GM12878 (cell line): ENCODE measurements around the gene UFM1. TPM values are rescaled to one million over a fixed set of nuclear protein-coding genes. Genes with fewer than 3 reads are reported as not detected.

Source experiments
- ATAC-seq: fragments of 200-7000 bp; cut with Tn5 transposase; 3 replicates; pipeline ENCODE4 v1.9.1; 2020; ENCODE audit warnings: mild to moderate bottlenecking, moderate library complexity
- BruUV-seq: library from RNA; stranded (reverse); fragments of 400-500 nt; replicated peaks from 2 replicates; lab custom pipeline; 2021; lab: Mats Ljungman, UMichigan
- CTCF ChIA-PET: fragments of 300-600 bp; sonication (Branson Sonifier 250); formaldehyde crosslinking; extraction: SDS; loops from one replicate; lab custom pipeline; 2021; ENCODE audit warnings: inconsistent platforms; lab: Yijun Ruan, JAX
- POLR2A ChIA-PET: fragments of 350-600 bp; formaldehyde crosslinking; extraction: SDS; loops from one replicate; lab custom pipeline; 2021; ENCODE audit warnings: inconsistent platforms; lab: Charles Lee
- RAD21 ChIA-PET: fragments of 300-600 bp; sonication (Branson Sonifier 250); formaldehyde crosslinking; loops from one replicate; lab custom pipeline; 2023; ENCODE audit warnings: antibody characterized with exemption; ENCODE audit not compliant: unreplicated experiment; lab: Charles Lee
- SMC1A ChIA-PET: fragments of 300-600 bp; sonication (Branson Sonifier 250); formaldehyde crosslinking; loops from one replicate; lab custom pipeline; 2023; ENCODE audit not compliant: unreplicated experiment, uncharacterized antibody; lab: Charles Lee
- DNase-seq: peaks from one replicate; pipeline ENCODE4 v3.0.0-alpha.2; 2011; ENCODE audit warnings: low read depth, low spot score
- FAIRE-seq: peaks from 3 replicates; lab custom pipeline; 2011; peaks lifted over from hg19 to GRCh38; lab: Jason Lieb, UNC
- H2AFZ ChIP-seq: 2 replicates; pipeline ENCODE4 v1.6.0; 2011; ENCODE audit warnings: low read depth, low read length, control low read depth; ENCODE audit not compliant: control insufficient read depth
- H3K27ac ChIP-seq: 2 replicates; pipeline ENCODE4 v1.5.1; 2011; ENCODE audit warnings: control low read depth; ENCODE audit not compliant: control insufficient read depth, insufficient read depth
- H3K27me3 ChIP-seq, 2 experiments: replicated peaks in 1 of 2; 2 replicates each; pipeline versions ENCODE4 v1.6.0 to v1.6.1; 2011; ENCODE audit warnings: low read length in 1 of 2; ENCODE audit not compliant: control insufficient read depth in 2 of 2, insufficient read depth in 2 of 2
- H3K36me3 ChIP-seq, 2 experiments: 2 replicates each; pipeline ENCODE4 v1.5.1; 2011; ENCODE audit warnings: low read length in 1 of 2; ENCODE audit not compliant: control insufficient read depth in 2 of 2, insufficient read depth in 2 of 2
- H3K4me1 ChIP-seq: 2 replicates; pipeline ENCODE4 v1.6.1; 2011; ENCODE audit warnings: mild to moderate bottlenecking, low read length, moderate library complexity, mixed read lengths; ENCODE audit not compliant: control insufficient read depth, insufficient read depth
- H3K4me2 ChIP-seq: 2 replicates; pipeline ENCODE4 v1.6.0; 2011; ENCODE audit warnings: control low read depth; ENCODE audit not compliant: control insufficient read depth, insufficient read depth
- H3K4me3 ChIP-seq: fragments of 200-600 bp; sonication (generic); 2 replicates; pipeline ENCODE4 v1.5.1; 2016
- H3K79me2 ChIP-seq: 2 replicates; pipeline ENCODE4 v1.6.0; 2011; ENCODE audit warnings: low read length; ENCODE audit not compliant: control insufficient read depth, insufficient read depth
- H3K9ac ChIP-seq: 2 replicates; pipeline ENCODE4 v1.8.0; 2011; ENCODE audit warnings: low read length, control low read depth, mixed read lengths; ENCODE audit not compliant: control insufficient read depth, insufficient read depth
- H3K9me3 ChIP-seq: replicated peaks from 3 replicates; pipeline ENCODE4 v1.5.1; 2011; ENCODE audit warnings: mild to moderate bottlenecking, low read length; ENCODE audit not compliant: control insufficient read depth, insufficient read depth
- H4K20me1 ChIP-seq: 2 replicates; pipeline ENCODE4 v1.6.0; 2011; ENCODE audit not compliant: control insufficient read depth, insufficient read depth
- ASH2L ChIP-seq: fragments of 300-600, 200-600 bp; sonication (generic); IDR thresholded peaks from 2 replicates; pipeline ENCODE4 v1.6.1; 2017; ENCODE audit warnings: low read depth, mild to moderate bottlenecking, borderline replicate concordance
- BCL11A ChIP-seq: IDR thresholded peaks from 2 replicates; pipeline ENCODE4 v1.6.1; 2011; ENCODE audit warnings: low read depth, low read length
- ESRRA ChIP-seq: IDR thresholded peaks from 2 replicates; pipeline ENCODE4 v1.6.1; 2012; ENCODE audit warnings: mild to moderate bottlenecking, low read length, improper control_type of control experiment
- GABPA ChIP-seq: IDR thresholded peaks from 2 replicates; pipeline ENCODE4 v1.6.1; 2014; ENCODE audit warnings: antibody characterized with exemption, low read depth, mild to moderate bottlenecking, inconsistent platforms
- IRF4 ChIP-seq: IDR thresholded peaks from 2 replicates; pipeline ENCODE4 v1.6.1; 2011; ENCODE audit warnings: low read depth, low read length
- MEF2A ChIP-seq: IDR thresholded peaks from 2 replicates; pipeline ENCODE4 v1.6.1; 2011; ENCODE audit warnings: low read depth, mild to moderate bottlenecking, low read length, moderate library complexity; ENCODE audit not compliant: insufficient read depth
- RAD21 ChIP-seq: IDR thresholded peaks from 2 replicates; pipeline ENCODE4 v1.6.1; 2011; ENCODE audit warnings: mild to moderate bottlenecking, low read depth, low read length, moderate library complexity; ENCODE audit not compliant: insufficient read depth
- SIX5 ChIP-seq: IDR thresholded peaks from 2 replicates; pipeline ENCODE4 v1.6.1; 2011; ENCODE audit warnings: mild to moderate bottlenecking, low read depth, low read length, moderate library complexity; ENCODE audit not compliant: severe bottlenecking
- SMAD1 ChIP-seq: fragments of 450-650 bp; IDR thresholded peaks from 2 replicates; pipeline ENCODE4 v1.6.1; 2018; ENCODE audit warnings: mild to moderate bottlenecking, low read depth; ENCODE audit not compliant: partially characterized antibody
- SPI1 ChIP-seq: IDR thresholded peaks from 2 replicates; pipeline ENCODE4 v1.6.1; 2011; ENCODE audit warnings: low read depth, mild to moderate bottlenecking, low read length, moderate library complexity, borderline replicate concordance; ENCODE audit not compliant: insufficient read depth
- STAT1 ChIP-seq: fragments of 450-650 bp; conservative IDR thresholded peaks from 2 replicates; pipeline ENCODE4 v1.6.1; 2014; ENCODE audit warnings: antibody characterized with exemption, mild to moderate bottlenecking
- SUZ12 ChIP-seq: fragments of 200-600 bp; sonication (generic); IDR thresholded peaks from one replicate; pipeline ENCODE4 v1.6.1; 2018; ENCODE audit warnings: antibody characterized with exemption, mild to moderate bottlenecking; ENCODE audit not compliant: unreplicated experiment
- TAF1 ChIP-seq: IDR thresholded peaks from 2 replicates; pipeline ENCODE4 v1.6.1; 2011; ENCODE audit warnings: mild to moderate bottlenecking, low read depth, low read length, borderline replicate concordance
- WRNIP1 ChIP-seq: IDR thresholded peaks from 2 replicates; pipeline ENCODE4 v1.6.1; 2011; ENCODE audit warnings: low read depth, low read length, improper control_type of control experiment, borderline replicate concordance
- ZZZ3 ChIP-seq: IDR thresholded peaks from 2 replicates; pipeline ENCODE4 v1.6.1; 2011; ENCODE audit warnings: low read depth; ENCODE audit not compliant: control insufficient read depth, insufficient read length
- WGBS: methylation state at CpG from one replicate; pipeline ENCODE4 v1.1.6; 2016; ENCODE audit warnings: low lambda C conversion rate; ENCODE audit not compliant: insufficient replicate concordance, insufficient coverage; ENCODE audit errors: missing lambda C conversion rate; 5-methylcytosine and 5-hydroxymethylcytosine counted together
- in situ Hi-C: fragments of 300-500 bp; cut with MboI; formaldehyde crosslinking; loops from 9 replicates; pipeline ENCODE4 v1.14.3; 2018; ENCODE audit warnings: mixed read lengths
- intact Hi-C: fragments of 100-400 bp; cut with micrococcal nuclease; formaldehyde crosslinking; loops from one replicate; pipeline ENCODE4 v1.14.2; 2022; ENCODE audit not compliant: unreplicated experiment
- polyA plus RNA-seq, 11 experiments: library from polyadenylated mRNA; depleted of rRNA in 4 of 11; unstranded in 6 of 11; stranded (reverse) in 5 of 11; fragments of >200 nt; fragmentation: Nextera tagmentation in 4 of 11; fragmentation: Illumina TruSeq in 1 of 11; extraction: Ambion mirVana in 4 of 11; extraction: Trizol in 1 of 11; gene quantifications; 1 replicate in 1 of 11; 2 replicates in 10 of 11; pipeline versions ENCODE4 v1.2.1 to v1.2.3, GENCODE V29; 2011 to 2016; ENCODE audit warnings: inconsistent platforms in 2 of 11, missing spikeins in 2 of 11, low read depth in 1 of 11
- total RNA-seq, 4 experiments: library from RNA; depleted of rRNA in 3 of 4; stranded (reverse); fragments of >200 nt in 3 of 4; fragmentation: Illumina TruSeq in 1 of 4; extraction: Trizol in 1 of 4; gene quantifications; 2 replicates each; pipeline versions ENCODE4 v1.2.1 to v1.2.3, GENCODE V29; 2013 to 2021
- TF ChIP-seq, protein P1 (sequence below): fragments of 450-650 bp; IDR thresholded peaks from 2 replicates; pipeline ENCODE4 v1.6.1; 2018; ENCODE audit warnings: borderline replicate concordance, mild to moderate bottlenecking; ENCODE audit not compliant: partially characterized antibody

UFM1 gene
- total and polyA plus RNA-seq, 10 of the 15 experiments (the other 5 are each of a cell fraction or from before 2014, with no cell fraction given), result 40.8 to 96.5 (median 73.8) TPM

DNA sequence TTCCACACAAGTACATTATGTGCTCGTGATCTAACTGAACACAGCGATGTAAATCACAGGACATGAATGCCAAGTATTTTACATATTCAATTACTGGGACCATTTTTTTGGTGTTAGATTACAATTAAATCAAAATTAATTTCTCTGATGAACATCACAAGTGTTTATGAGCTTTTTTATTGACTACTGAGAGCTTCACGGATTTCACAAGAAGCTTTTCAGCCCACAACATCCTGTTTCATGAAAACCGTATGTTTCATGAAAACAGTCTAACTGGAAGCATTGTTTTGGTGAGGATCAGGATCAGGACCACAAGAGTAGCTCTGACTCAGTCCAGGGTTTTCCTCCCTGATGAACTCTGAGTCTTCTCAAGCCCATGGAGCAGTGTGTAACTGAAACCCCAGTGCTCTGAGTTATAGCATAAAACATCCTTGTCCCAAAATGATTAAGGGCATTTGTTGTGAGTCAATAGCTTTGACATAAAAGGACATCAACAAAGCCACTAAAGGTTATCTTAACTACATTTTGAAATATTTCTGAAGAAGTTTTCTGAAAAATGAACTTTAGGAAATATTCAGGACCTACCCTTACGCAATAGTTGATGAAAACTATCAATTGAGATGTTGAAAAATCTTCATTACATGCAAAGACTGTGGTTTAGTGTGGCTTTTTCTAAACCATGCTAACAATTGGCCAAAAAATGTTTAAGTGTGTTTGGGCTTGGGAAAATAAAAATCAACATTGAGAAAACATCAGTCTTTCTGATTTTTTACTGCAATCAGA is 49.3 kb downstream of the UFM1 start:
- POLR2A ChIA-PET, result no interaction called here
- Histone ChIP-seq H3K36me3 (no peaks in the 10 kb centered on the region), H4K20me1 (no peaks in the 10 kb centered on the region), H3K27ac (no peak overlapping the region), H3K4me1 (no peaks in the 10 kb centered on the region), H3K27me3 (no peaks in the 10 kb centered on the region), H3K79me2 (no peaks in the 10 kb centered on the region), H3K9ac (no peak overlapping the region), H3K4me3 (no peak overlapping the region), H2AFZ (no peak overlapping the region), H3K9me3 (no peaks in the 10 kb centered on the region), H3K4me2 (no peak overlapping the region)
- 20% methylated on average over 5 of the region's 5 CpGs for WGBS
- DNase-seq, result no peak
- in situ Hi-C loops, result no loop called here
- SMC1A ChIA-PET, result interaction anchor here (1.0 kb wide), 1 partner anchor 10 kb away, joined by 3 read pairs; no protein-coding TSS in a partner anchor
- intact Hi-C loops, result no loop called here
- TF ChIP-seq SIX5, result no peak
- FAIRE-seq, result no peak
- CTCF ChIA-PET, result interaction anchor here (0.8 kb wide), 1 partner anchor 21 kb away, joined by 3 read pairs; no protein-coding TSS in a partner anchor
- no peak for ATAC-seq
- RAD21 ChIA-PET, result no interaction called here
- BruUV-seq, result no TSS peak

DNA sequence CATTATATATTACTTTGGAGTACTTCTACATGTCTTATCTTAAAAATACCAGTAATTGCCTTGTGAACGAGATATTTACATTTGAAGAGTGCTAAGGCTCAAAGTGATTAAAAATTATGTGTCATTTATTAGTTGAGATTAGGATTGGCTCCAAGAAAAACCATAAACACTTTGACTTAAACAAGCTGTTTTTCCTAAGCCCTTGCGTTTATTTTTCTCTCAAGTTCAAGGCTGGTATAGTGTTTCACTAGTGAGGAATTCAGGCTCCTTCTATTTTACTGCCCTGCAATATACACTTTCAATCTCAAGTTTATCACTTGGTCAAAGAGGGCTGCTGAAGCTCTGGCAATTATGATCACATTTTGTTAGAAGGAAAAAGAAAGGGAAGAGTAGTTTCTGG is 49.9 kb downstream of the UFM1 start:
- intact Hi-C loops (no loop called here), in situ Hi-C loops (no loop called here)
- no peak overlapping the region for H3K27ac ChIP-seq
- no peak overlapping the region for H3K4me3 ChIP-seq
- BruUV-seq, result no TSS peak
- FAIRE-seq (no peak), ATAC-seq (no peak), DNase-seq (no peak)
- ChIA-PET RAD21 (no interaction called here), CTCF (no interaction called here), SMC1A (no interaction called here), POLR2A (no interaction called here)
- H4K20me1 ChIP-seq, result no peaks in the 10 kb centered on the region
- no peak overlapping the region for H2AFZ ChIP-seq
- no peaks in the 10 kb centered on the region for H3K27me3 ChIP-seq
- no peaks in the 10 kb centered on the region for H3K4me1 ChIP-seq
- no peak overlapping the region for H3K4me2 ChIP-seq
- no peaks in the 10 kb centered on the region for H3K79me2 ChIP-seq
- 48% methylated on average over 2 of the region's 2 CpGs for WGBS
- no peaks in the 10 kb centered on the region for H3K9me3 ChIP-seq
- no peaks in the 10 kb centered on the region for H3K36me3 ChIP-seq
- H3K9ac ChIP-seq, result no peak overlapping the region
- TF ChIP-seq IRF4 (no peak), MEF2A (no peak), SPI1 (no peak), RAD21 (no peak), TAF1 (no peak), WRNIP1 (no peak), ESRRA (no peak), SUZ12 (no peak), ZZZ3 (no peak), ASH2L (no peak), GABPA (no peak), STAT1 (no peak), SMAD1 (no peak), BCL11A (no peak)
- TF ChIP-seq, protein P1, sequence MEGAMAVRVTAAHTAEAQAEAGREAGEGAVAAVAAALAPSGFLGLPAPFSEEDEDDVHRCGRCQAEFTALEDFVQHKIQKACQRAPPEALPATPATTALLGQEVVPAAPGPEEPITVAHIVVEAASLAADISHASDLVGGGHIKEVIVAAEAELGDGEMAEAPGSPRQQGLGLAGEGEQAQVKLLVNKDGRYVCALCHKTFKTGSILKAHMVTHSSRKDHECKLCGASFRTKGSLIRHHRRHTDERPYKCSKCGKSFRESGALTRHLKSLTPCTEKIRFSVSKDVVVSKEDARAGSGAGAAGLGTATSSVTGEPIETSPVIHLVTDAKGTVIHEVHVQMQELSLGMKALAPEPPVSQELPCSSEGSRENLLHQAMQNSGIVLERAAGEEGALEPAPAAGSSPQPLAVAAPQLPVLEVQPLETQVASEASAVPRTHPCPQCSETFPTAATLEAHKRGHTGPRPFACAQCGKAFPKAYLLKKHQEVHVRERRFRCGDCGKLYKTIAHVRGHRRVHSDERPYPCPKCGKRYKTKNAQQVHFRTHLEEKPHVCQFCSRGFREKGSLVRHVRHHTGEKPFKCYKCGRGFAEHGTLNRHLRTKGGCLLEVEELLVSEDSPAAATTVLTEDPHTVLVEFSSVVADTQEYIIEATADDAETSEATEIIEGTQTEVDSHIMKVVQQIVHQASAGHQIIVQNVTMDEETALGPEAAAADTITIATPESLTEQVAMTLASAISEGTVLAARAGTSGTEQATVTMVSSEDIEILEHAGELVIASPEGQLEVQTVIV, result no peak
